ENCODE data around the gene KIF15.

The KIF15 gene

DNA sequence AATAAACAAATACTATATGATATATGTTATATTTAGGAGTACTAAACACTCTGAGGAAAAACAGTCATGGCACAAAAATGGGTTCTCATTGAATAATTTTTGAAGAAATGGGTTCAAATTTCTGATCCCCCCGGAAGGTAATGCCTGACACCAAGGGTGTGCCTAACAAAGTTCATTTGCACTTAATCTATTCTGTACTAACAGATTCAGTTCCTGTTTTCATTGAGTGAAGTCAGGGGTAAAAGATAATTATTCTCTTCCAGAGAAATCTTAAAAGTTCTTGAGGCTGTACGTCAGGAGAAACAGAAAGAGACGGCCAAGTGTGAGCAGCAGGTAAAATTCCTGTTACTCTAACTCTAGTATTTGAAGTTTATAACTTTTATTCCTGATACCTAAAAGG lies 65.6 kb downstream of the KIF15 start:
- Histone ChIP-seq H3K36me3 (replicated peaks; ENCODE audit: insufficient read depth, low read length) (no peaks in the 10 kb centered on the region), H4K20me1 (ENCODE audit: insufficient read depth, low read length) (no peaks in the 10 kb centered on the region), H3K9ac (ENCODE audit: low read length) (no peak overlapping the region), H3K9me2 (replicated peaks; ENCODE audit: insufficient read depth, low read length) (no peaks in the 10 kb centered on the region), H3K27ac (ENCODE audit: low read length) (no peak overlapping the region), H3K27me3 (replicated peaks; ENCODE audit: insufficient read depth, low read length) (no peaks in the 10 kb centered on the region), H3F3A (ENCODE audit: insufficient read depth, low read length) (no peaks in the 10 kb centered on the region), H2AFZ (ENCODE audit: low read length) (no peak overlapping the region), H3K9me3 (replicated peaks; ENCODE audit: insufficient read depth, low read length) (no peaks in the 10 kb centered on the region), H3K4me2 (ENCODE audit: low read depth, low read length) (no peak overlapping the region), H3K4me1 (ENCODE audit: low read length) (no peaks in the 10 kb centered on the region), H3K79me2 (ENCODE audit: low read length) (no peaks in the 10 kb centered on the region), H3K4me3 (ENCODE audit: low read length) (no peak overlapping the region)
- no peak for DNase-seq
- TF ChIP-seq EZH2 (optimal IDR thresholded peaks at IDR 0.05; ENCODE audit: low read depth, low read length) = no peak
- TF ChIP-seq EZH2phosphoT487 (IDR thresholded peaks at IDR 0.05; ENCODE audit: low read length) = no peak
- TF ChIP-seq, protein P1, sequence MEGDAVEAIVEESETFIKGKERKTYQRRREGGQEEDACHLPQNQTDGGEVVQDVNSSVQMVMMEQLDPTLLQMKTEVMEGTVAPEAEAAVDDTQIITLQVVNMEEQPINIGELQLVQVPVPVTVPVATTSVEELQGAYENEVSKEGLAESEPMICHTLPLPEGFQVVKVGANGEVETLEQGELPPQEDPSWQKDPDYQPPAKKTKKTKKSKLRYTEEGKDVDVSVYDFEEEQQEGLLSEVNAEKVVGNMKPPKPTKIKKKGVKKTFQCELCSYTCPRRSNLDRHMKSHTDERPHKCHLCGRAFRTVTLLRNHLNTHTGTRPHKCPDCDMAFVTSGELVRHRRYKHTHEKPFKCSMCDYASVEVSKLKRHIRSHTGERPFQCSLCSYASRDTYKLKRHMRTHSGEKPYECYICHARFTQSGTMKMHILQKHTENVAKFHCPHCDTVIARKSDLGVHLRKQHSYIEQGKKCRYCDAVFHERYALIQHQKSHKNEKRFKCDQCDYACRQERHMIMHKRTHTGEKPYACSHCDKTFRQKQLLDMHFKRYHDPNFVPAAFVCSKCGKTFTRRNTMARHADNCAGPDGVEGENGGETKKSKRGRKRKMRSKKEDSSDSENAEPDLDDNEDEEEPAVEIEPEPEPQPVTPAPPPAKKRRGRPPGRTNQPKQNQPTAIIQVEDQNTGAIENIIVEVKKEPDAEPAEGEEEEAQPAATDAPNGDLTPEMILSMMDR (IDR thresholded peaks at IDR 0.05; ENCODE audit: low read length) = no peak

DNA sequence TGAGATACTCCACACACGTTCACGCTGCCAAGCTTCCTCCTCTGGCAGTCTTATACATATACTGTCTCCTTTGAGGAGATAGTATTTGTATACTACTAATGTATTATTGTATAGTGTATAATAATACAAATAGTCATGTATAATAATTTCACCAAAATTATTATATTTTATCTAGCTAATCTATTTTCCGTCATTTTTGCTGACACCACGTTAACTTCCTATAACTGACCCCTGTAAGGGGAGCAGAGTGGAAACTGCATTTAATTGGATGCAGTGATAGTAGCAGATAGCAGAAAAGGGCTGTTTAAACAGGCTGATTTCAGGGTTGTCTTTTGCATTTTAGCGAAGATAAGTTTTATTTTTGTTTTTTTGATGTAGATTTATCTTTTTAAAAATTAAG lies 69.6 kb downstream of the KIF15 start:
- Histone ChIP-seq H3K9ac (ENCODE audit: low read length) (no peak overlapping the region), H3K4me2 (ENCODE audit: low read depth, low read length) (no peak overlapping the region), H3K4me3 (ENCODE audit: low read length) (no peak overlapping the region), H3K4me1 (ENCODE audit: low read length) (no peaks in the 10 kb centered on the region), H4K20me1 (ENCODE audit: insufficient read depth, low read length) (no peaks in the 10 kb centered on the region), H3F3A (ENCODE audit: insufficient read depth, low read length) (no peaks in the 10 kb centered on the region), H3K79me2 (ENCODE audit: low read length) (no peaks in the 10 kb centered on the region), H3K9me2 (replicated peaks; ENCODE audit: insufficient read depth, low read length) (no peaks in the 10 kb centered on the region), H3K27me3 (replicated peaks; ENCODE audit: insufficient read depth, low read length) (no peaks in the 10 kb centered on the region), H2AFZ (ENCODE audit: low read length) (no peak overlapping the region), H3K27ac (ENCODE audit: low read length) (no peak overlapping the region), H3K9me3 (replicated peaks; ENCODE audit: insufficient read depth, low read length) (no peaks in the 10 kb centered on the region), H3K36me3 (replicated peaks; ENCODE audit: insufficient read depth, low read length) (no peaks in the 10 kb centered on the region)
- no peak for DNase-seq
- no peak for TF ChIP-seq EZH2 (optimal IDR thresholded peaks at IDR 0.05; ENCODE audit: low read depth, low read length)
- TF ChIP-seq EZH2phosphoT487 (IDR thresholded peaks at IDR 0.05; ENCODE audit: low read length) = no peak
- TF ChIP-seq, protein P1 (IDR thresholded peaks at IDR 0.05; ENCODE audit: low read length) = no peak

- Histone ChIP-seq H3K9me2 (replicated peaks; ENCODE audit: insufficient read depth, low read length) (no peaks in the 10 kb centered on the region), H3F3A (ENCODE audit: insufficient read depth, low read length) (no peaks in the 10 kb centered on the region), H3K4me1 (ENCODE audit: low read length) (no peaks in the 10 kb centered on the region), H2AFZ (ENCODE audit: low read length) (no peak overlapping the region), H3K27me3 (replicated peaks; ENCODE audit: insufficient read depth, low read length) (no peaks in the 10 kb centered on the region), H3K27ac (ENCODE audit: low read length) (no peak overlapping the region), H3K79me2 (ENCODE audit: low read length) (no peaks in the 10 kb centered on the region), H3K9ac (ENCODE audit: low read length) (no peak overlapping the region), H3K9me3 (replicated peaks; ENCODE audit: insufficient read depth, low read length) (no peaks in the 10 kb centered on the region), H3K4me3 (ENCODE audit: low read length) (no peak overlapping the region), H3K36me3 (replicated peaks; ENCODE audit: insufficient read depth, low read length) (no peaks in the 10 kb centered on the region), H4K20me1 (ENCODE audit: insufficient read depth, low read length) (no peaks in the 10 kb centered on the region), H3K4me2 (ENCODE audit: low read depth, low read length) (no peak overlapping the region)
- DNase-seq = no peak
- TF ChIP-seq EZH2 (optimal IDR thresholded peaks at IDR 0.05; ENCODE audit: low read depth, low read length) (no peak), EZH2phosphoT487 (IDR thresholded peaks at IDR 0.05; ENCODE audit: low read length) (no peak)
- TF ChIP-seq, protein P1 (IDR thresholded peaks at IDR 0.05; ENCODE audit: low read length) = no peak
Measured at GRCh38 chr3:44832032-44832431, 70.4 kb downstream of the KIF15 start.
